HK-2 (cell line): Measurements from ENCODE around the gene PTPRR.

Experiments used
- DNase-seq: peaks from one replicate; pipeline ENCODE4 v3.0.0-alpha.2; 2018; ENCODE audit not compliant: unreplicated experiment

The PTPRR gene

GRCh38 chr12:70695361-70696023, 225.0 kb downstream of the PTPRR start:
- DNase-seq = no peak

DNA sequence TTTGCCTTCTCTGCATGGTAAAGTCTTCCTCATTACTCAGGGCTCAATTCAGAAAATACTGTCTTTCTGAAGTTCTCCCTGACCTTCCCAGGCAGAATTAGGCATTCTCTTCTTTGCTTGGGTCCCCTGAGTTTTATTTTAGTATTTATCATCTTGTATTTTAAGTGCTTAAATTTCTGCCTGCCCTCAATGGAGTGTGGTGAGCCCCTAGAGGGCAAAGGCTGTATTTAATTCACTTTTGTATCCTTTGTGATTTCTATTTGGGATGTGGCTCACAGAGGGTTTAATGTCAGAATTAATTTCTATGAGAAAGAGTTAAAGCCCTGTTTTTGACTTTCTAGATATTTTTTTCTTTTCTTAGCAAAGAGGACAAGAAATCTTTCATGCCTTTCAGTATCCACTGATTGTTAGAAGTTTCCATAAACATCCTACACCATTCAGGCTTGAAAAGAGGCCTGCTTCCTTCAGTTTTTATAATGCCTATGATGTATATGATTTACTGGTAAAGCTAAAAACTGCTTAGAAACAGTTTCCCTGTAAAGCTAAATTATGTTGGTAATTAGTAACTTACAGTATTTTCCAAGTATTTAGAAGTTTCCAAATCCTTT, 227.8 kb downstream of the PTPRR start:
- no peak for DNase-seq

DNA sequence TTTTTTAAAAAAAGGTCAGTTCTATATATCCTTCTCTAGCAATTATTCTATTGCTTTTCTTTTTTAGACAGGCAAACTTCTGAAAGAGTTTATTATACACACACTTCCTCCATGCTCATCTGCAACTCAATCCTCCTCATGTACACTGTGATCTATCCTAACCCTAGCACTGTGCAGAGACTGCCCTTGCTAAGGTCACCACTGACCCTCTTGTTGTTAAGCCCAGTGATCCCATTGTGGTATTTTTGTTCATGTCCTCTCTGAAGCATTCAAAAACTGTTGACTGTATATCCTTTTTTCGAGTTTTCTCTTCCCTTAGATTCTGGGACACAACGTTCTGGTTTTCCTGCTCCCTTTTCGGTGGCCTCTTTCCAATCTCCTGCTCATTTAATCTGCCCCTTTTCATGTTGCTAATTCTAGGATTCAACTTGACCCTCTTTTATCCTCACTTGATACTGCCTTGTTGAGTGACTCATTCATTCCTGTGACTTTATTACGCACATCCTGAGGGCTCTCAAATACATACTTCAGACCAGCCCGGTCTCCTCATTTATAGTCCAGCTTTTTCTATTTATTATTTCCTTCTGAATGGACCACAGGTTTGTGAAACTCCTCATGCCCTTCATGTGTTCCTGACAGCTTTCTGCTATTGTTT, 229.4 kb downstream of the PTPRR start:
- no peak for DNase-seq

GRCh38 chr12:70686907-70687306, 233.6 kb downstream of the PTPRR start:
- DNase-seq = no peak

- DNase-seq = no peak
Observed at GRCh38 chr12:70686299-70686698, 234.2 kb downstream of the PTPRR start.

DNA sequence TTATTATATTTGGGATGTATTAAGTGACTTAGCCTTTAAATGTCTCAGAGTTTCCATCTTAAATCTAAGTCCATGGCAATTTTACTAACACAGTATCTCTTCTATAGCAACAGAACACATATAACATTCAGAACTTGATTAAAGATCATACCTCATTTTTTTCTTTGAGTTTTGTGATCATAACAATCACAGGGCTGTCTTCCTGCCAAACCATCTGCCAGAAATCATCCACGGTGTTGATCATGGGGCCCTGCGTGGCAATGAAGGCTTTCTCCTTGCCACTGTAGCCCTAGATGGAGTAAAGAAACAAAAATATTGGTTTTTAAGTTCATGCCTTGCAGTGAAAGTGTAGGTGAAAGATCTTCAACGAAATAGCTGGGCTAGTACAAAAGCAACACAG, 236.6 kb downstream of the PTPRR start:
- no peak for DNase-seq

DNA sequence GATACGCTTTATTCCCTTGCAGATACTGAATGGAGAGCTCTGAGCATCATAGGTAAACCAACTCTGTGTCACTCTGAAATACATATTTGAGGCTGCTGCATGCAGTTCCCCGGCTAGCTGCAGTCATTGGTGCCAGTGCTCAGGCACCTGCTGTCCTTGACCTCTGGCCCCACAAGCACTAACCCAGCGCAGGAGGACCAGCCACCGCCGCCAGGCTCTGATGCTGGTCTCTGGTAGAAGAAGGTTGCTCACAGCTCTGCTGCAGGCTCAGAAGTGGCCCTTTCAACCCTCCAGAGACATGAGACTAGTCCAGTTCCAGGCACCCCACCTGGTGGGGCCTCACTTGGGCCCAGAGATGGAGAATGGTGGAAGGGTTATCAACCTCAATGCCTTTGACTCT, 248.8 kb downstream of the PTPRR start:
- DNase-seq = no peak

DNA sequence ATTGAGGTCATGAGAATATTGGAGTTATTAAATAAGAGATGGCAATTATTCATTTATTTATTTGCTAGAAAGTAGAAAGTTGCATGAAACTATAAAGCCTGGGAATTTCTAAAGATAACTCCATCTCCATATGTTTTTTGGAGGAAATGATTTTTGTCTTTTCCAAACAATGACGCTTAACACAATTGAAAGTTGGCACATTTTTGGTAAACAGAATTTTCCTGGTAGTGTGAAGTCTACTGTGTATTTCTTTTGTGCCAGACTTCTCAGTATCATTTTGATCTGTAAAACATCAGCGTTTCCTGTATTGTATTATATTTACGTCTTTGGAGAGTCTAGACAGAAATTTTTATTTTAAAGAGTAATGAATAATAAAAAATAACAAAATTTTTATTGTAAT, 249.6 kb downstream of the PTPRR start:
- DNase-seq = no peak

GRCh38 chr12:70667253-70667652, 253.3 kb downstream of the PTPRR start:
- DNase-seq = no peak

DNA sequence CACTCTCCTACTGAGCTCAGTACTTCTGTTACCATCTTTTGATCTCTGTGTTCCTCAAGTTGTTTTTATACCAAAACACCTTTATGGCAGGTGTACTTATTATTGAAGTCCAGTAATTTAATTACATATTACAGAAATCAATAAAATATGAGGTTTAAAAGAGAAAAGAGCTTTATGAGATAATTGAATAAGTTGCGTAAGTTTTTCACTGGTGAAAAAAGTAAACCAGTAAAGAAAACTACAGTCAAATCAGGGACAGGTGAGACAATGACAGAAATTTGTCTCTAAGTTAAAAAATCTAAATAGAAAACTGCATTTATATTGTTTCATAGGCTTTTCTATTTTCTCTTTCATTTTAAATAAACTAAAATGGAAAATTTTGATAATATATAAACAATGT, 254.2 kb downstream of the PTPRR start:
- no peak for DNase-seq

DNA sequence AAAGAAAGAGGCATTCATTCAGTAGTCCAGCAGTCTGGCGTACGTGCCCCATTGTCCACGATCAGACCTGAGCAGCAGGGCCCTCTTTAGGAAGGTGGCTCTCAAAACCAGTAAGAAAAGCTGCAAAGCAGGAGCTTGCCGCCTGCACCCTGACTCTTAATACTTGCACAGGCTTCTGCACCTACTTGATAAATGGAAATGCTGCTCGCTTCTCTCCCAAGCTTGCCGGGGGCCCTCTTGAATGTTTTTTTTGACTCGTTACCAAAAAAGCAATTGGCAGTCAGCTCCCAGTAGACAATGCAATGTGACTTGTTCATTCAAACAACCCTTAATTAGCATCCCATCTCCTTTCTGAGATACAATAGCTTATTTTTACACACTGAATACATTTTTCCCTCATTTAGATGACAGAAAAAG, 256.1 kb downstream of the PTPRR start:
- DNase-seq = no peak

DNA sequence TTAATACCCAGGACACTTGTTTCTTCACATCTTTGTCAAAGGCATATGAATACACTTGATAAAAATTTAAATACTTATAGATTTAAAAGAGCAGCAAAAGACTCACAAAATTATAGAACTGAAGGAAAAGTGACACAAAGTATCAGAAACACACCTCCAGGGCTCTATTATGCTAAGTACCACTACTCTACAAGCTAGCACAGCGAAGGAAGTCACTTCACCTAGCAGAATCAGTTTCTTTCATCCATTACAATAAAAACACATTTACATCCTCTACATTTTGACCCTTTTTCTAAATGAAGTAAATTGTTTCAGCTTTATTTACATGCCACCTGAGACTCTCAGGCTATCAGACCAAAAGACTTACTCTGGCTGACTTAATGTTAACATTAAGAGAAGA, 256.7 kb downstream of the PTPRR start:
- DNase-seq = no peak

GRCh38 chr12:70661466-70662161, 258.9 kb downstream of the PTPRR start:
- no peak for DNase-seq

- peak; percentile 7 for DNase-seq
Observed at GRCh38 chr12:70660620-70661219, 259.8 kb downstream of the PTPRR start.

DNA sequence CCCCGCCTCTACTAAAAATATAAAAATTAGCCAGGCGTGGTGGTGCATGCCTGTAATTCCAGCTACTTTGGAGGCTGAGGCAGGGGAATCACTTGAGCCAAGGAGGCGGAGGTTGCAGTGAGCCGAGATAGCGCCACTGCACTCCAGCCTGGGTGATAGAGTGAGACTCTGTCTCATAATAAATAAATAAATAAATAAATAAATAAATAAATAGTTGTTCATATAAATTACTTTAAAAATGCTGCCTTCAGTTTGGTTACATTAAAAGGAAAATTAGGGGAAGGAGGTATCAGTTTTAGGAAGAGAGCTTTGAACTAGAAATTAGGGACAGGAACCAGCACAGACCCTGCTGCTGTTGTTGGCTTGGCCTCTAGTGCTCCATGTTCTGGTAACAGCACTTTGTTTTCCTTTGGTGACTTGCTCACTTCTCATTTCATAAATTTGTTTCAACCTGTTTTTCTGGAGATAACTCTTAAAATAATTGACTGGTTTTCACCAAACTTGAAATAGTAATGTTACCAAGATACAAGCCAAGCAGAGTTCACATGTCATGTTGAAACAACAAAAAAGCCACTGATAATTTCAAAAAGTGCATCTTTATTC, 260.4 kb downstream of the PTPRR start:
- no peak for DNase-seq

GRCh38 chr12:70659077-70659606, 261.4 kb downstream of the PTPRR start:
- no peak for DNase-seq

GRCh38 chr12:70657616-70658286, 262.8 kb downstream of the PTPRR start:
- DNase-seq = no peak

DNA sequence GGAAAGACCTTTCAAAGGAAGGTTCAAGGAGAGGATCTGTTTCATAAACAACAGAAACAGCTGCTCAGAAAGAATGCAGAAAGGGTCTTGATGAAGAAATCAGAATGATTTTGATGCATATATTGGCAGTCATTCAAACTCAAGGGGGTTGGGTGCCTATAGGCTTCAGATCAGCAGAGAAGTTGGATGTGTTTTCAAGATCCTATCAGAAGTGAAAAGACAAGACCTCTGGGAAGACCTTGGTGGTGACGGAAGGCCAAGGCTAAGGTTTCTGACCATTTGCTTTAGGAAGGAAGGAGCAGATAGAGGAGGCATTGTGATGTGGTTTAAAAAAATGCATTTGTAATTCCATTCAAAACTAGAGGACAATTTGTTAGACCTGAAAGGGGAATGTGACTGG, 268.1 kb downstream of the PTPRR start:
- DNase-seq = no peak

DNA sequence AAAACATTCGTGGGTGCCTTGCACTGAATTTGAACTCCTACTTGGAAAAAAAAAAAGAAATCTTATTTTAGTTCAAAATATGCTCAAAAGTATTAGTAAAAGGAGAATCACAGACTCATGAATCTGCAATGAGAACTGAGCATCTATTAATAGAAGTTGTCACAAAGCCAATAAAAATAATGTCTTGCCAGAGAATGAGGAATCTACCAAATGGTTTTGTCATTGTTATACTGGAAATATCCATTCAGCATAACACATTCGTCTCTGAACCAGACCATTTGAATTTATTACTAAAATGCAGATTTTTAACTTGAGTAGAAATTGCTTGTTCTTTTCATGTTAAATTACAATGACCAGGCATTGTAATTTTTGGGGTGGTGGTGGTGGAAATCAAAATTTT, 271.7 kb downstream of the PTPRR start:
- no peak for DNase-seq

DNA sequence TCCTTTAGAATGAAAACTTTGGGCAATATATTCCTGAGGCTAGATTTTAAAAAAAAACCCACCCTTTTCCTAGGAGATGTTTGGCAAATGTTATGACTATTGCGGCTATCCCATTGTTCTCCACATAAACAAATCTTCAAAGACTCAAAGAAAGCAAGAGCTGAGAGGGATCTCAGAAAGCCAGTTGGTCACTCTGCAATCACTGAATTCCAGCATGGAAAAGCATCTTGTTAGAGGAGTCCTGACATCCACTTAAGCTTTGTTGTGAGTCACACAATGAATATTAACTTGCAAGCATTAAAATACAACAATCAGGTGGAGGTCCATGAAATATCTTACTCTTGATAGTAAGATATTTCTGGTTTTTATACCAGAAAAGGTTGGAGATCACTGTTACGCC, 272.3 kb downstream of the PTPRR start:
- DNase-seq = no peak

DNA sequence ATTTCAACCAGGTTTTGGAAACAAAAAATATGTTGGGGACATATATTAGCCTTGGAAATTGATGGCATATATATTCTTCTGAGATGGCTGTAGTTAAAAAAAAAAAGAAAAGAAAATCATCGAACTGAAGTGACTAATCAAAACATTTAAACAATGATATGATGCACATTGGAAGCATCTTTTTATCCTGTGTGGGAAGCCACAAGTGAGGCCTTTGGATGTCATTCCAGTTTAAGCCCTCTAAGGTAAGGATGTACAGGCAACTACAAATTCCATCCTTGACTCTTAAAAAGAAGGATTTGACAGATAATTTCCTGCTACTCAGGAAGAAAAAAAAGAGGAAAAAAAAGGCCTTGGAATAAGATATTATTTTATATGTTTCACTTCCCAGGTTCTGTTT, 273.7 kb downstream of the PTPRR start:
- DNase-seq = no peak
